Stimulated activated CD4-positive, alpha-beta T cell treated with anti-CD3 and anti-CD28 coated beads, Interleukin-15, amount 100 ng/mL, for 24 hours (primary cell): ENCODE measurements around the gene KIF4B.

Experiments
- DNase-seq: peaks from one replicate; pipeline ENCODE4 v3.0.0-alpha.2; 2020

Gene KIF4B

GRCh38 chr5:155056644-155057269 lies 43.2 kb downstream of the KIF4B start:
- DNase-seq = no peak

GRCh38 chr5:155057626-155058025 lies 44.1 kb downstream of the KIF4B start:
- no peak for DNase-seq

- DNase-seq = no peak
These were observed 51.0 kb downstream of the KIF4B start for GRCh38 chr5:155064580-155064979.

- DNase-seq = no peak
These were observed 53.5 kb downstream of the KIF4B start for GRCh38 chr5:155066886-155067595.
